SU-DHL-6 (cell line): ENCODE results near the gene ABCA3.

Experiments used
- H2AFZ ChIP-seq: fragments of 200-600 bp; sonication (generic); 2 replicates; pipeline ENCODE4 v1.6.1; 2014; ENCODE audit warnings: low read depth, mild to moderate bottlenecking, moderate library complexity, mixed read lengths, antibody characterized with exemption, low read length; ENCODE audit not compliant: severe bottlenecking
- H3F3A ChIP-seq: fragments of 200-600 bp; shearing (Covaris generic); 2 replicates; pipeline ENCODE4 v1.6.0; 2016; ENCODE audit warnings: antibody characterized with exemption, mild to moderate bottlenecking; ENCODE audit not compliant: insufficient read depth
- H3K27ac ChIP-seq: fragments of 200-600 bp; sonication (generic); 2 replicates; pipeline ENCODE4 v1.5.1; 2016; ENCODE audit warnings: low read depth, mild to moderate bottlenecking, low read length, moderate library complexity, mixed read lengths
- H3K27me3 ChIP-seq: fragments of 200-600 bp; sonication (generic), shearing (Covaris generic); 2 replicates; pipeline ENCODE4 v1.6.0; 2014; ENCODE audit warnings: mild to moderate bottlenecking, low read length
- H3K36me3 ChIP-seq: fragments of 200-600 bp; sonication (generic); 2 replicates; pipeline ENCODE4 v1.6.1; 2014; ENCODE audit warnings: mild to moderate bottlenecking, low read length, mixed read lengths
- H3K4me2 ChIP-seq: fragments of 300-600, 200-600 bp; shearing (Covaris generic), sonication (generic); 2 replicates; pipeline ENCODE4 v1.6.0; 2014; ENCODE audit warnings: low read length, low read depth, mild to moderate bottlenecking; ENCODE audit not compliant: poor library complexity, severe bottlenecking
- H3K4me3 ChIP-seq: fragments of 200-600 bp; sonication (generic); 2 replicates; pipeline ENCODE4 v1.5.1; 2014; ENCODE audit warnings: antibody characterized with exemption, low read length, mild to moderate bottlenecking, mixed read lengths; ENCODE audit not compliant: insufficient read depth, poor library complexity, severe bottlenecking
- H3K79me2 ChIP-seq: fragments of 200-600 bp; sonication (generic); 2 replicates; pipeline ENCODE4 v1.6.1; 2014; ENCODE audit warnings: mild to moderate bottlenecking, low read length, moderate library complexity; ENCODE audit not compliant: insufficient read depth
- H3K9ac ChIP-seq: fragments of 200-600 bp; sonication (generic); 2 replicates; pipeline ENCODE4 v1.7.0; 2014; ENCODE audit warnings: mild to moderate bottlenecking, low read length
- H3K9me2 ChIP-seq: fragments of 200-600 bp; sonication (generic); replicated peaks from 2 replicates; pipeline ENCODE4 v1.6.1; 2014; ENCODE audit warnings: low read length; ENCODE audit not compliant: insufficient read depth
- H3K9me3 ChIP-seq: fragments of 200-600 bp; sonication (generic); 2 replicates; pipeline ENCODE4 v1.6.1; 2014; ENCODE audit warnings: low read length, mixed read lengths; ENCODE audit not compliant: insufficient read depth
- H4K20me1 ChIP-seq: fragments of 200-600 bp; sonication (generic); 2 replicates; pipeline ENCODE4 v1.6.1; 2014; ENCODE audit warnings: low read depth, mild to moderate bottlenecking, antibody characterized with exemption, low read length, moderate library complexity, mixed read lengths
- EZH2phosphoT487 ChIP-seq: fragments of 200-600 bp; sonication (generic), shearing (Covaris generic); conservative IDR thresholded peaks from 2 replicates; pipeline ENCODE4 v1.6.1; 2018; ENCODE audit warnings: mild to moderate bottlenecking, antibody characterized with exemption, low read length, moderate library complexity, mixed read lengths
- TF ChIP-seq, protein P1 (sequence below): fragments of 200-600 bp; sonication (generic); IDR thresholded peaks from one replicate; pipeline ENCODE4 v1.5.1; 2017; ENCODE audit warnings: antibody characterized with exemption, mild to moderate bottlenecking, low read length, moderate library complexity; ENCODE audit not compliant: insufficient read depth, poor library complexity, severe bottlenecking

Gene ABCA3

DNA sequence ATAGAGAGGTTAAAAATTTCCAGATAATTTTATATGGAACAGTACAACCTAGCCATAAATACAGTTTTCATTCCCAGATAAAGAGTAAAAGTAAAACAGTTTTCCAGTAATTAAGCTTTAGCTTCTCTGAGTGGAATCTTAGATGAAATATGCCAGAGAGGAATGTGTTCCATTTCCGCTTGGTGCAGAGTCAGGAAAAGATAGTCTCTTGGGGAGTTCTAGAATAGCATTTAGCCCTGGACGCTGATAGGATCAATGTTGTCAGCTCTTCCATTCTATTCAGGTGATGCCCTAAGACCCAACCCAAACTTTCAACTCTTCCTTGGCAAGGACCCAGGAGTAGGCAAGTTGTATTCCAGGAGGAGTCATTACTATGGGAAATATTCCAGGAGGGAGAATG lies 30.9 kb upstream of the ABCA3 start:
- no peaks in the 10 kb centered on the region for H3F3A ChIP-seq
- H3K9ac ChIP-seq = no peak overlapping the region
- no peaks in the 10 kb centered on the region for H3K36me3 ChIP-seq
- no peak overlapping the region for H2AFZ ChIP-seq
- H3K27ac ChIP-seq = no peak overlapping the region
- no peaks in the 10 kb centered on the region for H3K9me3 ChIP-seq
- H3K4me2 ChIP-seq = no peak overlapping the region
- H3K9me2 ChIP-seq = no peaks in the 10 kb centered on the region
- no peaks in the 10 kb centered on the region for H3K79me2 ChIP-seq
- H3K27me3 ChIP-seq = no peaks in the 10 kb centered on the region
- H4K20me1 ChIP-seq = no peaks in the 10 kb centered on the region
- H3K4me3 ChIP-seq = no peak overlapping the region
- TF ChIP-seq, protein P1, sequence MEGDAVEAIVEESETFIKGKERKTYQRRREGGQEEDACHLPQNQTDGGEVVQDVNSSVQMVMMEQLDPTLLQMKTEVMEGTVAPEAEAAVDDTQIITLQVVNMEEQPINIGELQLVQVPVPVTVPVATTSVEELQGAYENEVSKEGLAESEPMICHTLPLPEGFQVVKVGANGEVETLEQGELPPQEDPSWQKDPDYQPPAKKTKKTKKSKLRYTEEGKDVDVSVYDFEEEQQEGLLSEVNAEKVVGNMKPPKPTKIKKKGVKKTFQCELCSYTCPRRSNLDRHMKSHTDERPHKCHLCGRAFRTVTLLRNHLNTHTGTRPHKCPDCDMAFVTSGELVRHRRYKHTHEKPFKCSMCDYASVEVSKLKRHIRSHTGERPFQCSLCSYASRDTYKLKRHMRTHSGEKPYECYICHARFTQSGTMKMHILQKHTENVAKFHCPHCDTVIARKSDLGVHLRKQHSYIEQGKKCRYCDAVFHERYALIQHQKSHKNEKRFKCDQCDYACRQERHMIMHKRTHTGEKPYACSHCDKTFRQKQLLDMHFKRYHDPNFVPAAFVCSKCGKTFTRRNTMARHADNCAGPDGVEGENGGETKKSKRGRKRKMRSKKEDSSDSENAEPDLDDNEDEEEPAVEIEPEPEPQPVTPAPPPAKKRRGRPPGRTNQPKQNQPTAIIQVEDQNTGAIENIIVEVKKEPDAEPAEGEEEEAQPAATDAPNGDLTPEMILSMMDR = no peak
- TF ChIP-seq EZH2phosphoT487 = no peak

DNA sequence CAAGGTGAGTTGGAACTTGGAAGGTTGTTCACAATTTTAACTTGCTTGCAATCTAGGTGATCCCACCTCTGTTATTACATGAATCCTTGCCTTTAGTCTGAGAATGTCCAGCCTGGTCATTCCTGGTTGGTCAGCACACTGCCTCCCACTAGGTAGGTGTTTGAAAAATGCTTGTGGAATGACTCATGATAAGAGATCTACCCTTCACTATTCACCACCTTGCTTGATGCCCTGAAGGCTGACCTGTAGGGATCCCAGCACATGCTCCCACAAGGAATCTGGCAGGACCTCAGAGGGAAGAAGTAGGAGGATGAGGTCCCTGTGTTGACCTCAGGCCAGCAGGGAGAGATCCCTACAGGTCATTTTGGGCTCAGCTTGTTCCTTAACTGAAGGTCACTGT lies 30.2 kb upstream of the ABCA3 start:
- Histone ChIP-seq H3K27ac (no peak overlapping the region), H3K27me3 (no peaks in the 10 kb centered on the region), H3K4me3 (no peak overlapping the region), H3F3A (no peaks in the 10 kb centered on the region), H4K20me1 (no peaks in the 10 kb centered on the region), H3K9me2 (no peaks in the 10 kb centered on the region), H3K36me3 (no peaks in the 10 kb centered on the region), H3K9me3 (no peaks in the 10 kb centered on the region), H3K79me2 (no peaks in the 10 kb centered on the region), H3K9ac (no peak overlapping the region), H3K4me2 (no peak overlapping the region), H2AFZ (no peak overlapping the region)
- TF ChIP-seq, protein P1 = no peak
- no peak for TF ChIP-seq EZH2phosphoT487

DNA sequence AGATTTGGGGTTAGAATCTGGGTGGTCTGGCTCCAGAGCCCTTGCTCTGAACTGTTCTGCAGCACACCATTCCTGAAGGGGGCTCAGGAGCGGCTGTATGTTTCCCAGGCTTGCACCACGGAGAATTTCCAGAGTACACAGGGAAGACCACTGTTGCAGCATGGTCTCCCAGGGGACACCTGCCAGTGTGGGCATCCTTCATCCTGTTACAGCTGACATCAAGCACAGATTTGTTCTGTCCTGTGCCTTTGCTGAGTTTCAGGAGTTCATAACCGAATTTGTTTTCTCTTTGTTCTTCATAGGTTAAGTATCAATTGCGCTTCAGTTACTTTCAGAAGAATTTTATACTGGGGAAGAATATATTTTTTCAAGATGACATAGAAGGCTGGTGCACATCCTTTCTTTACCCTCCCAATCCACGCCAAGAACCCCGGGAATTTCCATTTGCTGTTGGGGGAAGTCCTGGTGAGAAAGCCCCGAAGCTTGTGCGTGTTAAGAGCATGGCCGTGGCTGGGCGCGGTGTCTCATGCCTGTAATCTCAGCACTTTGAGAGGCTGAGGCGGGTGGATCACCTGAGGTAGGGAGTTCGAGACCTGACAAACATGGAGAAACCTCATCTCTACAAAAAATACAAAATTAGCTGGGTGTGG lies 26.3 kb upstream of the ABCA3 start:
- Histone ChIP-seq H3K9me2 (no peaks in the 10 kb centered on the region), H3K9ac (no peak overlapping the region), H2AFZ (no peak overlapping the region), H3K36me3 (no peaks in the 10 kb centered on the region), H3F3A (no peaks in the 10 kb centered on the region), H3K9me3 (no peaks in the 10 kb centered on the region), H3K4me2 (no peak overlapping the region), H3K79me2 (no peaks in the 10 kb centered on the region), H3K27ac (no peak overlapping the region), H4K20me1 (no peaks in the 10 kb centered on the region), H3K4me3 (no peak overlapping the region), H3K27me3 (no peaks in the 10 kb centered on the region)
- TF ChIP-seq, protein P1 = no peak
- TF ChIP-seq EZH2phosphoT487 = no peak
